C4-2B (cell line): ENCODE data around the gene ZNF346.
"Not testable (repeated sequence)": the region's sequence is repeated elsewhere in the genome, so short reads cannot be mapped to it uniquely, and the experiment has no call there.

Experiments
- H3K27ac ChIP-seq: fragments of 450-650 bp; 2 replicates; pipeline ENCODE4 v1.5.1; 2017
- ZFX ChIP-seq: fragments of 450-650 bp; IDR thresholded peaks from 2 replicates; pipeline ENCODE4 v1.6.1; 2017
- TF ChIP-seq, protein P1 (sequence below): fragments of 450-650 bp; conservative IDR thresholded peaks from 2 replicates; pipeline ENCODE4 v1.5.1; 2017; ENCODE audit warnings: mild to moderate bottlenecking

The ZNF346 gene

DNA sequence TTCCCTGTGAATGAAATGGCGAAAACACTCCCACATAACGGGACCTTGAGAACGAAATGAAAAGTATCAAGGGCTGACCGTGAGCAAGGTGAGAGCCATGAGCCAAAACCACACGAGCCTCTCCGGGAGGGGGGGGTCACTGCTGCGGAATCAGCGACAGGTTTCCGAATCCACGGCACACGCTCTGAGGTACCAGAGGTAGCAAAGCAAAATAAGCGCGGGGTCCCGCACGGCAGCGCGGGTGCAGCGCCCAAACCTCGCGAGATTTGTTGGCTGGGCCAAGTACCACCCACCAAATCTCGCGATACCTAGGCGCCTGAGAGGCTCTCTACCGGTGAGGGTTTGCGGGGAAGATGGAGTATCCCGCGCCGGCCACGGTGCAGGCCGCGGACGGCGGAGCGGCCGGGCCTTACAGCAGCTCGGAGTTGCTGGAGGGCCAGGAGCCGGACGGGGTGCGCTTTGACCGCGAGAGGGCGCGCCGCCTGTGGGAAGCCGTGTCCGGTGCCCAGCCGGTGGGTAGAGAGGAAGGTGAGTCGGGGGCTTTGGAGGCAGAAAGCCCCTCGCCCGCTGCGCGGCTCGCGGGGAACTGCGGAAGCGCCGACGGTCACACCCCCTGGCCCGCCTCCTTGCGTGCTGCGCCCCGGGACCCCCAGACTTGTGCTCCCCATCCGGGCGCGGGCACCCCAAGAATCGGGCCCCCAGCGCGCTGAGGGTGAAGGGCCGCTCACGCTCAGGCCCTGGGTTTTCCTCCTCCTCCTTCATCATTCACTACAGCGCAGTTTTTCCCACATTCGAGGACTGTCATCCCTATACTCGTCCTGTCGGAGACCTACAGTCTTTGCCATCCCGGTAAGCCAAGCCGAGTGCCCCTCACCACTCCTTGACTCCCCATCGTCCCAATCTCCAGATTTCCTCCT is at the start of gene ZNF346:
ZNF346 (plus strand) TSS at position 311 of the 917 bp plus-strand sequence; CDS start at position 354, 43 bp downstream.
- peak within 1 kb of the TSS; percentile 91 for H3K27ac ChIP-seq
- peak; percentile 90 for TF ChIP-seq ZFX
- TF ChIP-seq, protein P1, sequence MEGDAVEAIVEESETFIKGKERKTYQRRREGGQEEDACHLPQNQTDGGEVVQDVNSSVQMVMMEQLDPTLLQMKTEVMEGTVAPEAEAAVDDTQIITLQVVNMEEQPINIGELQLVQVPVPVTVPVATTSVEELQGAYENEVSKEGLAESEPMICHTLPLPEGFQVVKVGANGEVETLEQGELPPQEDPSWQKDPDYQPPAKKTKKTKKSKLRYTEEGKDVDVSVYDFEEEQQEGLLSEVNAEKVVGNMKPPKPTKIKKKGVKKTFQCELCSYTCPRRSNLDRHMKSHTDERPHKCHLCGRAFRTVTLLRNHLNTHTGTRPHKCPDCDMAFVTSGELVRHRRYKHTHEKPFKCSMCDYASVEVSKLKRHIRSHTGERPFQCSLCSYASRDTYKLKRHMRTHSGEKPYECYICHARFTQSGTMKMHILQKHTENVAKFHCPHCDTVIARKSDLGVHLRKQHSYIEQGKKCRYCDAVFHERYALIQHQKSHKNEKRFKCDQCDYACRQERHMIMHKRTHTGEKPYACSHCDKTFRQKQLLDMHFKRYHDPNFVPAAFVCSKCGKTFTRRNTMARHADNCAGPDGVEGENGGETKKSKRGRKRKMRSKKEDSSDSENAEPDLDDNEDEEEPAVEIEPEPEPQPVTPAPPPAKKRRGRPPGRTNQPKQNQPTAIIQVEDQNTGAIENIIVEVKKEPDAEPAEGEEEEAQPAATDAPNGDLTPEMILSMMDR, result no peak; the same call in 1 of the 2 replicates

GRCh38 chr5:176979669-176980068 is 42.8 kb upstream of the ZNF346 start:
- H3K27ac ChIP-seq, result no peak overlapping the region
- TF ChIP-seq ZFX, result no peak
- TF ChIP-seq, protein P1, result no peak

DNA sequence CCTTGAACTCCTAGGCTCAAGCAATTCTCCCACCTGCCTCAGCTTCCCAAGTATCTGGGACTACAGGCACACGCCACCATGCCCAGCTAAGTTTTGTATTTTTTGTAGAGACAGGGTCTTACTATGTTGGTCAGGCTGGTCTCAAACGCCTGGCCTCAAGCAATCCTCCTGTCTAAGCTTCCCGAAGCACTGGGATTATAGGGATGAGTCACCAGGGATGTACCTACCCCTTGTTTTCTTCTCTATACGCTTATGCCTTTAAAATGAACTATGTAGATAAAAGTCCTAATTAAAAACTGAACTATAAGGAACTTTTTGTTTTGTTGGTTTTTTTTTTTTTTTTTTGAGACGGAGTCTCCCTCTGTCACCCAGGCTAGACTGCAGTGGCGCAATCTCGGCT is 41.7 kb upstream of the ZNF346 start:
- TF ChIP-seq ZFX, result no peak
- TF ChIP-seq, protein P1, result no peak
- H3K27ac ChIP-seq, result no peak overlapping the region

GRCh38 chr5:176983112-176983511 is 39.4 kb upstream of the ZNF346 start:
- not testable (repeated sequence) for H3K27ac ChIP-seq

GRCh38 chr5:176983593-176983992 is 38.9 kb upstream of the ZNF346 start:
- H3K27ac ChIP-seq, result not testable (repeated sequence)

DNA sequence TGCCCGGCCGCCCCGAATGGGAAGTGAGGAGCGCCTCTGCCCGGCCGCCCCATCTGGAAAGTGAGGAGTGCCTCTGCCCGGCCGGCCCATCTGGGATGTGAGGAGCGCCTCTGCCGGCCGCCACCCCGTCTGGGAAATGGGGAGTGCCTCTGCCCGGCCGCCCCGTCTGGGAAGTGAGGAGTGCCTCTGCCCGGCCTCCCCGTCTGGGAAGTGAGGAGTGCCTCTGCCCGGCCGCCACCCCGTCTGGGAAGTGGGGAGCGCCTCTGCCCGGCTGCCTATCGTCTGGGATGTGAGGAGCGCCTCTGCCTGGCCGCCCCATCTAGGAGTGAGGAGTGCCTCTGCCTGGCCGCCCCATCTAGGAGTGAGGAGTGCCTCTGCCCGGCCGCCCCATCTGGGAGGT is 38.3 kb upstream of the ZNF346 start:
- H3K27ac ChIP-seq, result not testable (repeated sequence)

DNA sequence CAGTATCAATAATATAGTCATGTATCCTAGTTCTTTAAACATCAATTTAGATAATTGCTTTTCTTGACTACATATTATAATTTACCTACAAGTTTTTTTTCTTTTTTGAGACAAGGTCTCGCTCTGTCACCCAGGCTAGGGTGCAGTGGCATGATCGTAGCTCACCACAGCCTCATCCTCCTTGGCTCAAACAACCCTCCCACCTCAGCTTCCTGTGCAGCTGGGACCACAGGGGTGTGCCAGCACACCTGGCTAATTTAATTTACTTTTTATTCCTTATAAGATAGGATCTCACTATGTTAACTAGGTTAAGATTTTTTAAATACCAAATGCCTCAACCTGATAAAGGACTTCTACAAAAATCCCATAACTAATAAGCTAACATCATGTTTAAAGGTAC is 37.0 kb upstream of the ZNF346 start:
- H3K27ac ChIP-seq, result no peak overlapping the region
- no peak for TF ChIP-seq ZFX
- TF ChIP-seq, protein P1, result no peak

DNA sequence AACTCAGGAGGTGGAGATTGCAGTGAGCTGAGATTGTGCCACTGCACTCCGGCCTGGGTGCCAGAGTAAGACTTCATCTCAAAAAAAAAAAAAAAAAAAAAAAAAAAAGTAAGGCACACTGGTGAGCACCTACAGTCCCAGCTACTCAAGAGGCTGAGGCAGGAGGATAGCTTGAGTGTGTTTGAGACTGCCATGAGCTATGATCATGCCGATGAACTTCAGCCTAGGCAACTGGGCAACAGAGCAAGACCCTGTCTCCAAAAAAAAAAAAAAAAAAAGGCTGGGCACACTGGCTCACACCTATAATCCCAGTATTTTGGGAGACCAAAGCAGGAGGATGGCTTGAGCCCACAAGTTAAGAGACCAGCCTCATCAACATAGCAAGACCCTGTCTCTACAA is 36.2 kb upstream of the ZNF346 start:
- no peak overlapping the region for H3K27ac ChIP-seq
- TF ChIP-seq, protein P1, result no peak
- TF ChIP-seq ZFX, result no peak

DNA sequence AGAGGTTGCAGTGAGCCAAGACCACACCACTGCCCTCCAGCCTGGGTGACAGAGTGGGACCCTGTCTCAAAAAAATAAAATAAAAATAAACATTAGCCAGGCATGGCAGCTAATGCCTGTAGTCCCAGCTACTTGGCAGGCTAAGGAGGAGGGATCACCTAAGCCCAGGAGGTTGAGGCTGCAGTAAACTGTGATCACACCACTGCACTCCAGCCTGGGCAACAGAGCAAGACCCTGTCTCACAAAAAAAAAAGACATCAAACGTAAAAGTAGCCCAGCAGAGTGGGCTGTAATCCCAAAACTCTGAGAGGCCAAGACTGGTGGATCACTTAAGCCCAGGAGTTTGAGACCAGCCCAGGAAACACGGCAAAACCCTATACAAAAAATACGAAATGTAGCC is 34.9 kb upstream of the ZNF346 start:
- no peak overlapping the region for H3K27ac ChIP-seq
- TF ChIP-seq ZFX, result no peak
- TF ChIP-seq, protein P1, result no peak

GRCh38 chr5:176993081-176993480 is 29.4 kb upstream of the ZNF346 start:
- not testable (repeated sequence) for H3K27ac ChIP-seq
